Vagina (tissue), 2 donors: ENCODE measurements around the gene ALDH9A1.

Experiments
- POLR2A ChIP-seq, 2 donors: fragments of 450-650 bp; IDR thresholded peaks; one replicate each; pipeline ENCODE4 v1.6.1; 2017; ENCODE audit warnings: antibody characterized with exemption in 2 of 2, mild to moderate bottlenecking in 2 of 2, moderate library complexity in 2 of 2
- POLR2AphosphoS5 ChIP-seq, 2 donors: sonication (generic); formaldehyde crosslinking; IDR thresholded peaks; one replicate each; pipeline ENCODE4 v1.9.0; 2017; ENCODE audit warnings: antibody characterized with exemption in 2 of 2, mild to moderate bottlenecking in 2 of 2, low read depth in 1 of 2; ENCODE audit not compliant: insufficient read depth in 1 of 2
- TF ChIP-seq, protein P1 (sequence below), 3 experiments: fragments of 450-650 bp in 2 of 3; fragments of 200-600 bp in 1 of 3; sonication (generic) in 1 of 3; IDR thresholded peaks; one replicate each; pipeline ENCODE4 v1.5.1; 2017 to 2019; ENCODE audit warnings: antibody characterized with exemption in 3 of 3, mild to moderate bottlenecking in 2 of 3, moderate library complexity in 2 of 3

DNA sequence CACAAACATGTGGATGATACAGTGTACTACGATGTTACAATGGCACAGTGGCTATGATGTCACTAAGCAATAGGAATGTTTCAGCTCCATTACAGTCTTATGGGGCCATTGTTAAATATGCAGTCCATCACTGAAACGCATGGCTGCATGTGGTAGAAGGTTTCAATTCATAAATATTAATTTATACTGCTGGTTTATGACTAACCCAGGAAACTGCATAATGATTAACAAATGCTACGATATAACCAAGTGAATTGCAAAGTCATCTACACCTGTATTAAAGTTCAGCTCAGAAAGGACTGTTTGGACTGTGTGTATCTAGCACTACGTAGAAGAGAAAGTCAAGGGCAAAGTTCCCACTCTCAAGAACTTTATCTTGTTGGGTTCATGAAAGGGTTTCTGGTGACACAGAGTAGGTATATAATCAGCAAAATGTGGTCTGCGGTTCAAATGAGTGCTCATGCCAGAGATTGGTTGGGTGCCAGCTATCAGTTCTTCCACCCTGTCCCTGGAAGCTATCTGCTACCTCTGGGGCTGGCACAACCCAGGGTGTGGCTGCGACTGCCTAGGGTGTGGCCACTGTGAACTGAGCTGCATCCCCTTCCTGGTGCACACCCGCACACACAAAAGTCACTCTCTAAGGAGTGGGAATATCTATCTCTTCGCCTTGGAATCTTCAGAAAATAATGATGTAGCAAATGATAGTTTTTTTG is 52.6 kb downstream of the ALDH9A1 start:
- TF ChIP-seq, protein P1, sequence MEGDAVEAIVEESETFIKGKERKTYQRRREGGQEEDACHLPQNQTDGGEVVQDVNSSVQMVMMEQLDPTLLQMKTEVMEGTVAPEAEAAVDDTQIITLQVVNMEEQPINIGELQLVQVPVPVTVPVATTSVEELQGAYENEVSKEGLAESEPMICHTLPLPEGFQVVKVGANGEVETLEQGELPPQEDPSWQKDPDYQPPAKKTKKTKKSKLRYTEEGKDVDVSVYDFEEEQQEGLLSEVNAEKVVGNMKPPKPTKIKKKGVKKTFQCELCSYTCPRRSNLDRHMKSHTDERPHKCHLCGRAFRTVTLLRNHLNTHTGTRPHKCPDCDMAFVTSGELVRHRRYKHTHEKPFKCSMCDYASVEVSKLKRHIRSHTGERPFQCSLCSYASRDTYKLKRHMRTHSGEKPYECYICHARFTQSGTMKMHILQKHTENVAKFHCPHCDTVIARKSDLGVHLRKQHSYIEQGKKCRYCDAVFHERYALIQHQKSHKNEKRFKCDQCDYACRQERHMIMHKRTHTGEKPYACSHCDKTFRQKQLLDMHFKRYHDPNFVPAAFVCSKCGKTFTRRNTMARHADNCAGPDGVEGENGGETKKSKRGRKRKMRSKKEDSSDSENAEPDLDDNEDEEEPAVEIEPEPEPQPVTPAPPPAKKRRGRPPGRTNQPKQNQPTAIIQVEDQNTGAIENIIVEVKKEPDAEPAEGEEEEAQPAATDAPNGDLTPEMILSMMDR (IDR thresholded peaks at IDR 0.05) = no peak
- TF ChIP-seq POLR2A (IDR thresholded peaks at IDR 0.05) (no peak), POLR2AphosphoS5 (IDR thresholded peaks at IDR 0.05; ENCODE audit: insufficient read depth in 1 of 2, low read depth in 1 of 2) (no peak)
